ENCODE data around the gene TP53I13.

Gene TP53I13

GRCh38 chr17:29608986-29609385 is 40.5 kb downstream of the TP53I13 start:
- no peaks in the 10 kb centered on the region for H3K27me3 ChIP-seq (replicated peaks; ENCODE audit: control insufficient read depth, insufficient read depth, low read length)
- no peak for DNase-seq (ENCODE audit: extremely low read depth, insufficient read length)
- no peak for TF ChIP-seq CTCF (IDR thresholded peaks at IDR 0.05; ENCODE audit: insufficient read depth, low read length, poor library complexity, severe bottlenecking)
- H3K36me3 ChIP-seq (ENCODE audit: control insufficient read depth, insufficient read depth, low read length), result no peaks in the 10 kb centered on the region
- H3K4me3 ChIP-seq (replicated peaks; ENCODE audit: low read depth, low read length), result no peak overlapping the region

GRCh38 chr17:29610395-29610794 is 41.9 kb downstream of the TP53I13 start:
- no peak for DNase-seq (ENCODE audit: extremely low read depth, insufficient read length)
- Histone ChIP-seq H3K4me3 (replicated peaks; ENCODE audit: low read depth, low read length) (no peak overlapping the region), H3K27me3 (replicated peaks; ENCODE audit: control insufficient read depth, insufficient read depth, low read length) (no peaks in the 10 kb centered on the region), H3K36me3 (ENCODE audit: control insufficient read depth, insufficient read depth, low read length) (no peaks in the 10 kb centered on the region)
- no peak for TF ChIP-seq CTCF (IDR thresholded peaks at IDR 0.05; ENCODE audit: insufficient read depth, low read length, poor library complexity, severe bottlenecking)

GRCh38 chr17:29611351-29612093 is 43.0 kb downstream of the TP53I13 start:
- H3K27me3 ChIP-seq (replicated peaks; ENCODE audit: control insufficient read depth, insufficient read depth, low read length), result peaks cover under 1% of the 10 kb centered on the region
- no peak for TF ChIP-seq CTCF (IDR thresholded peaks at IDR 0.05; ENCODE audit: insufficient read depth, low read length, poor library complexity, severe bottlenecking)
- no peaks in the 10 kb centered on the region for H3K36me3 ChIP-seq (ENCODE audit: control insufficient read depth, insufficient read depth, low read length)
- no peak overlapping the region for H3K4me3 ChIP-seq (replicated peaks; ENCODE audit: low read depth, low read length)
- no peak for DNase-seq (ENCODE audit: extremely low read depth, insufficient read length)

- Histone ChIP-seq H3K27me3 (replicated peaks; ENCODE audit: control insufficient read depth, insufficient read depth, low read length) (peaks cover 2% of the 10 kb centered on the region), H3K36me3 (ENCODE audit: control insufficient read depth, insufficient read depth, low read length) (no peaks in the 10 kb centered on the region), H3K4me3 (replicated peaks; ENCODE audit: low read depth, low read length) (no peak overlapping the region)
- DNase-seq (ENCODE audit: extremely low read depth, insufficient read length), result no peak
- TF ChIP-seq CTCF (IDR thresholded peaks at IDR 0.05; ENCODE audit: insufficient read depth, low read length, poor library complexity, severe bottlenecking), result no peak
Measured at GRCh38 chr17:29612094-29612403, 43.5 kb downstream of the TP53I13 start.

GRCh38 chr17:29612404-29613280 is 44.1 kb downstream of the TP53I13 start:
- Histone ChIP-seq H3K36me3 (ENCODE audit: control insufficient read depth, insufficient read depth, low read length) (no peaks in the 10 kb centered on the region), H3K27me3 (replicated peaks; ENCODE audit: control insufficient read depth, insufficient read depth, low read length) (peaks cover 2% of the 10 kb centered on the region), H3K4me3 (replicated peaks; ENCODE audit: low read depth, low read length) (no peak overlapping the region)
- no peak for DNase-seq (ENCODE audit: extremely low read depth, insufficient read length)
- TF ChIP-seq CTCF (IDR thresholded peaks at IDR 0.05; ENCODE audit: insufficient read depth, low read length, poor library complexity, severe bottlenecking), result no peak
